ENCODE results near the gene XPC.

XPC gene

DNA sequence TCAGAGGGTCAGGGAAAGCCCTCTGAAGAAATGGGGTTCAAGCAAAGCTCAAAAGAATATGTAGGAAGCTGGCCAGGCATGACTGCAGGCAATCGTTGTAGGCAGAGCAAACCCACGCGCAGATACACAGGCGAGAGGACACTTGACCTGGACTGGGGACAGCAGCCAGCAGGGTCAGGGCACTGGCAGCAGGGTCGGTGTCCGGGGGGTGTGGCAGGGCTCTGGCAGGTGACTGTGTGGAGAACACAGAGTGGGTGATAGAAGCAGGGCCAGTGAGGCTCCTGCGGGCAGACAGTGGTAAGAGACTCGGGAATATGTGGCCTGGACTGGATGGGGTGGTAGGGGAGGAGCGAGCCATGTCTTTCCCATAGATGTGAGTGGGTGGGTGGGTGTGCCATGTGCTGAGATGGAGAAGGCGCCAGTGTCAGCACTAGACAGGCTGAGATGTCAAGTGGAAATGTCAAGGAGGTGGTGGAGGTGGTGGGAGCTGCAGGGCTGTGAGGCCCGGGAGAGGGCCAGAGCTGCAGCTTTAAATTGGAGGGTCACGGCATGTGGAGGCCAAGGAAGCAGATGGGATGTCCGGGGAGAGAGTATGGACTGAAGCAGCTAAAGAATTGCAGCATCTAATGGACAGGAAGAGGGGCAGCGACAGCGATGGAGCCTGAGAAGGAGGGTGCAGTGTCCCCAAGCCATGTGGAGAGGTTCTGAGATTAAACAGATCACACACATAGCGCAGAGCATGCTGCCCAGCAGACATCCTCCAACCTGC is 40.1 kb downstream of the XPC start:
- TF ChIP-seq ZFX (IDR thresholded peaks at IDR 0.05) = no peak
- TF ChIP-seq, protein P1, sequence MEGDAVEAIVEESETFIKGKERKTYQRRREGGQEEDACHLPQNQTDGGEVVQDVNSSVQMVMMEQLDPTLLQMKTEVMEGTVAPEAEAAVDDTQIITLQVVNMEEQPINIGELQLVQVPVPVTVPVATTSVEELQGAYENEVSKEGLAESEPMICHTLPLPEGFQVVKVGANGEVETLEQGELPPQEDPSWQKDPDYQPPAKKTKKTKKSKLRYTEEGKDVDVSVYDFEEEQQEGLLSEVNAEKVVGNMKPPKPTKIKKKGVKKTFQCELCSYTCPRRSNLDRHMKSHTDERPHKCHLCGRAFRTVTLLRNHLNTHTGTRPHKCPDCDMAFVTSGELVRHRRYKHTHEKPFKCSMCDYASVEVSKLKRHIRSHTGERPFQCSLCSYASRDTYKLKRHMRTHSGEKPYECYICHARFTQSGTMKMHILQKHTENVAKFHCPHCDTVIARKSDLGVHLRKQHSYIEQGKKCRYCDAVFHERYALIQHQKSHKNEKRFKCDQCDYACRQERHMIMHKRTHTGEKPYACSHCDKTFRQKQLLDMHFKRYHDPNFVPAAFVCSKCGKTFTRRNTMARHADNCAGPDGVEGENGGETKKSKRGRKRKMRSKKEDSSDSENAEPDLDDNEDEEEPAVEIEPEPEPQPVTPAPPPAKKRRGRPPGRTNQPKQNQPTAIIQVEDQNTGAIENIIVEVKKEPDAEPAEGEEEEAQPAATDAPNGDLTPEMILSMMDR (conservative IDR thresholded peaks at IDR 0.05) = no peak

DNA sequence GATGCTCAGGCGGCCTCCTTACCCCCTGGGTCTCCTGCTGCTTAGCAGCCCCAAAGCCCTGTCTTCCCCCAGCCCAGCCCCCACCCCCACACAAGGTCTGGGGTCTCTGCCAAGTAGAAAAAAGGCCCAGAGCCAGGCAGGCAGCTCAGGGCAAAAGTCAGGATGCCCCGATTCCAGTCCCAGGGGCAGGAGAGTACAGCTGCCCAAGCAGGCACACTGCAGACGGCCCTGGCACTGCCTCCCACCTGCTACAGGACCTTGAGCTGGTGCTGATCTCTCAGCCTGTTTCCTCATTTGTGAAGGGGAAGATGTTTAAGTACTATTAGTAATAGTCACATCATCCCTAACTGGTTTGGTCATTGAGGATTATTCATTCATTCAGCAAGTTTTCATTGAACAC is 41.0 kb downstream of the XPC start:
- TF ChIP-seq, protein P1 (conservative IDR thresholded peaks at IDR 0.05) = no peak
- no peak for TF ChIP-seq ZFX (IDR thresholded peaks at IDR 0.05)
- no peak overlapping the region for H3K27ac ChIP-seq

More for the DNA sequence above, 40.1 kb downstream of the XPC start:
- H3K27ac ChIP-seq = no peak overlapping the region

DNA sequence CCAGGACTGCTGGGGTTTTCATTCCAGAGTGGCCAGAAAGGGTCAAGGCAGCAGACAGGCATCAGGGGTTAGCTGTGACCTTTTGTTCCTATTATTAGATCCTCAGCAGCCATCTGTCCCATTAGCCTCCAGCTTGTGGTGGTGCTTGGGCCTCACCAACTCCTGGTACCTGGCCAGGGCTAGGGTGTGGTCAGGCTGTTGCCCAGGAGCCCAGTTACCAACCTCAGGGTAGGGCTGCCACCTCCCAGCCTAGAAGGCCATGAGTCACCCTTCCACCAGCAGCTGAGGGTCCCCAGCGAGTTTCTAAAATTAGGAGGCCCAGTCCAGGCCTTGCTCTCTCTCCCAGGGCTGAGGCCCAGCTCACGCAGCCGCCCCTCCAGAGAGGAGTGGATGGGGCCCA is 41.4 kb downstream of the XPC start:
- no peak for TF ChIP-seq ZFX (IDR thresholded peaks at IDR 0.05)
- H3K27ac ChIP-seq = no peak overlapping the region

DNA sequence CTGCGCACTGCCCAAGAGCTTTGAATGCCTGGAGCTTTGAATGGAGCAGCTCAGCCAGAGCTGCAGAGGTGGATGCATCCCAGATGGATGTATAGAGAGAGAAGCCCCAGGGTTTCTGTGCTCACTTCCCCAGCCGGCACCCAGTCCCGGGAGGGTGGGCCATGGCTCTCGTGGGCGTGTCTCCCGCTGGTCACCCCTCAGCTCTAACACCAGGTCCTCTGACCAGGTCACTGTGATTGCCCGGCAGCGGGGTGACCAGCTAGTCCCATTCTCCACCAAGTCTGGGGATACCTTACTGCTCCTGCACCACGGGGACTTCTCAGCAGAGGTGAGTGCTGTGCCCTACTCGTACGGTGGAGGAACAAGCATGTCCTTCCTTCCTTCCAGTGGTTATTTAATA is 42.8 kb downstream of the XPC start:
- no peak for TF ChIP-seq ZFX (IDR thresholded peaks at IDR 0.05)
- TF ChIP-seq, protein P1 (conservative IDR thresholded peaks at IDR 0.05) = no peak
- no peak overlapping the region for H3K27ac ChIP-seq

DNA sequence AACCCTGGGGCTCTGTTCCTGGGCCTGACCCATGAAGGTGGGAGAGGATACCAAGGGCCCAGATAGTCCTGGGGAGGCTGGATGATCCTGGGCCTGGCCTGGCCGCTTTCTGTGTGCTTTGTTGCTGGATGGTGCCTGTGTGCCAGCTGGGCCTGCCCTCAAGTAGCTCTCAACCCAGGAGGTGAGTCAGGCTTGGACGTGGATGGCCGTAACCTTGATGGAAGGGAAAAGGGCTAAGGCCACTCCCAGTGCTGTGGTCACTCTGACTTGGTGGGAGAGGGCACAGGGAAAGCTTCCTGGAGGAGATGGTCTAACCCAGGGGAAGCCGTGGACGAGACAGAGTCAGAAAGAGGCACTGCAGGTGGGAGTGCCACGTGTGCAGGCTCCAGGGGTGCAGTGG is 44.1 kb downstream of the XPC start:
- no peak overlapping the region for H3K27ac ChIP-seq
- TF ChIP-seq, protein P1 (conservative IDR thresholded peaks at IDR 0.05) = no peak
- TF ChIP-seq ZFX (IDR thresholded peaks at IDR 0.05) = no peak

DNA sequence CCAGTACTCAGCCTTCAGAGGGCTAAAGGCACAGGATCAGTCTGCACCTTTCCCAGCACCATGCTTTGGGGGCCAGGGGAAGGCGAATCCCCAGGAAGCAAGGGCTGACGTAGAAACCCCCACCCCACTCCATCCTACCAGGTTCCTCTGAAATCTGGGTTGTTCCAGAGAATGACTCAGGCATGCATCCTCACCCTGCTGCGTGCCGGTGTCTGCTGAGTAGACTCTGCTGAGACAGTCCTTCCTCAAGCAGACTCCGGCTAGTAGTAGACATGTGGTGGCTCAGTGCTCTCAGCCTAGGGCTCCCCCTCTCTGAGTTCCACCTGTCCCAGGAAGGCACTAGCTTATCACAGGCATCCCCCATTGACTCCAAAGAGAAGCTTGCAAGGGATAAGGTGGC is 44.5 kb downstream of the XPC start:
- TF ChIP-seq, protein P1 (conservative IDR thresholded peaks at IDR 0.05) = no peak
- no peak overlapping the region for H3K27ac ChIP-seq

DNA sequence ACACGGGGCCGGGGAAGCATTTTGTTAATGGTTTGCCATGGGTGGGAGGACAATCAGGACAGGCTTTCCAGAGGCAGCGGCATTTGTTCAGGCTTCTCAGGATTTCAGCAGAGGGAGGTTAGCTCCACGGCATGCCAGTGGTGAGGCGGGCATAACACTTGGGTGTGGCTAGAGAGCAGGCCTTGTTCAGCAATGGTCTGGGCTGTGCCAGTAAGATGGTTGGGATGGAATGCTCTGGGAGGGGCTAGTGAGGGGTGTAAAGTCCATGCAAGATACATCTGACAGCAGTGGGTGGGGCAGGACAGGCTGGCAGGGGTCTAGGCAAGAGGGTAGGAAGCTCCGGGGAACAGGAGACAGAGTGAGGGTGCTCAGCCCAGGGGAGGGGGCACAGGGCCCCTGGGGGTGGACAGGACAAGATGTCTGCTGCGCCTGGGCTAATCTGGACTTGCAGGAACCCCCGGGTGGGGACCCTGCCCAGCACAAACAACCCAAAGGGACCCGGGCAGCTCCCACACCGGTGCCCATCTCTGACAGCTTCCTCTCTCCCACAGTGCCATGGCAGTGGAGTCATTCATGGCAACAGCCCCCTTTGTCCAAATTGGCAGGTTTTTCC is 45.1 kb downstream of the XPC start:
- no peak for TF ChIP-seq ZFX (IDR thresholded peaks at IDR 0.05)
- TF ChIP-seq, protein P1 (conservative IDR thresholded peaks at IDR 0.05) = no peak
- no peak overlapping the region for H3K27ac ChIP-seq

DNA sequence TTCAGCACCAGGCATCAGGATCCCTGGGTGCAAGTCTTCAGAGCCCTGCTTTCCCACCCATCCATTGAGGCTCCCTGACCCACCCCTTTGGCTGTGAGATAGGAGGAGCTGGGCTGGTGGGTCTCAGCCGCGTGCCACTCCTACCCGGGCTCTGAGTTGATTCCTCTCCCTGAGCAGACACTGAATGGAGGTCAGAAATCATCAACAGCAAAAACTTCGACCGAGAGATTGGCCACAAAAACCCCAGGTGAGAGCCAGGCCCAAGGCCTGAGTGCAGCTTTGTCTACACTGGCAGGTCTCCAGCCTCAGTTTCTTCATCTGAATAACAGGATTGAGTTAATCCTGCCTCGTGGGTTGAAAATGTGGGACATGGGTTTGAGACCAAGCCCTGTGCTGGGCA is 45.7 kb downstream of the XPC start:
- TF ChIP-seq, protein P1 (conservative IDR thresholded peaks at IDR 0.05) = no peak
- TF ChIP-seq ZFX (IDR thresholded peaks at IDR 0.05) = no peak

More for the DNA sequence above, 45.7 kb downstream of the XPC start:
- H3K27ac ChIP-seq = no peak overlapping the region

Data from C4-2B (cell line).